NCI-H748 (cell line): ENCODE results near the gene WWOX.
A peak's percentile ranks its signal among the peaks of the same experiment; 100 is the strongest.
"Not testable (repeated sequence)": the region's sequence is repeated elsewhere in the genome, so short reads cannot be mapped to it uniquely, and the experiment has no call there.

Experiments used
- DNase-seq: peaks from one replicate; lab custom pipeline; 2025; ENCODE audit not compliant: unreplicated experiment; lab: John Stamatoyannopoulos, UW

WWOX gene

GRCh38 chr16:78594191-78594590 is 494.7 kb downstream of the WWOX start:
- DNase-seq = no peak

GRCh38 chr16:78596348-78596995 is 497.0 kb downstream of the WWOX start:
- DNase-seq = no peak

GRCh38 chr16:78596996-78597422 is 497.6 kb downstream of the WWOX start:
- peak; percentile 7 for DNase-seq

- no peak for DNase-seq
These were observed 498.5 kb downstream of the WWOX start for GRCh38 chr16:78597809-78598570.

- no peak for DNase-seq
These were observed 499.8 kb downstream of the WWOX start for GRCh38 chr16:78599271-78599670.

GRCh38 chr16:78604423-78605062 is 505.1 kb downstream of the WWOX start:
- DNase-seq = not testable (repeated sequence)

GRCh38 chr16:78605548-78606101 is 506.2 kb downstream of the WWOX start:
- DNase-seq = peak; percentile 10

- DNase-seq = peak; percentile 93
These were observed 507.1 kb downstream of the WWOX start for GRCh38 chr16:78606545-78606944.

- DNase-seq = no peak
These were observed 507.6 kb downstream of the WWOX start for GRCh38 chr16:78607022-78607421.

- peak; percentile 9 for DNase-seq
These were observed 508.0 kb downstream of the WWOX start for GRCh38 chr16:78607465-78607864.

- no peak for DNase-seq
These were observed 508.9 kb downstream of the WWOX start for GRCh38 chr16:78608305-78608776.

- no peak for DNase-seq
These were observed 510.2 kb downstream of the WWOX start for GRCh38 chr16:78609402-78610274.

GRCh38 chr16:78611318-78611717 is 511.9 kb downstream of the WWOX start:
- DNase-seq = no peak

GRCh38 chr16:78619811-78620210 is 520.4 kb downstream of the WWOX start:
- DNase-seq = no peak

- DNase-seq = no peak
These were observed 520.8 kb downstream of the WWOX start for GRCh38 chr16:78620291-78620690.

GRCh38 chr16:78623796-78624195 is 524.3 kb downstream of the WWOX start:
- no peak for DNase-seq

GRCh38 chr16:78624366-78624765 is 524.9 kb downstream of the WWOX start:
- no peak for DNase-seq

GRCh38 chr16:78628461-78629045 is 529.1 kb downstream of the WWOX start:
- DNase-seq = no peak

- DNase-seq = no peak
These were observed 529.7 kb downstream of the WWOX start for GRCh38 chr16:78629173-78629572.

GRCh38 chr16:78630102-78630501 is 530.6 kb downstream of the WWOX start:
- DNase-seq = no peak
